ENCODE measurements around the gene PACSIN2. TPM values are rescaled to one million over a fixed set of nuclear protein-coding genes. Genes with fewer than 3 reads are reported as not detected.
"Not testable (repeated sequence)": the region's sequence is repeated elsewhere in the genome, so short reads cannot be mapped to it uniquely, and the experiment has no call there.

The PACSIN2 gene
- total RNA-seq, 2 donors from 2014 or later = 71.8 to 85.6 TPM

GRCh38 chr22:42957544-42957943 lies 57.4 kb downstream of the PACSIN2 start:
- intact Hi-C loops (cut with DNase I) = no loop called here
- DNase-seq (ENCODE audit: low spot score) = no peak

GRCh38 chr22:42955848-42956247 lies 59.1 kb downstream of the PACSIN2 start:
- DNase-seq (ENCODE audit: low spot score) = no peak
- intact Hi-C loops (cut with DNase I) = no loop called here

GRCh38 chr22:42955087-42955635 lies 59.8 kb downstream of the PACSIN2 start:
- intact Hi-C loops (cut with DNase I) = no loop called here
- no peak for DNase-seq (ENCODE audit: low spot score)

GRCh38 chr22:42953751-42954150 lies 61.2 kb downstream of the PACSIN2 start:
- DNase-seq (ENCODE audit: low spot score); intact Hi-C loops (cut with DNase I): not testable (repeated sequence)

- intact Hi-C loops (cut with DNase I) = no loop called here
- DNase-seq (ENCODE audit: low spot score) = no peak
Observed at GRCh38 chr22:42951093-42951710, 63.7 kb downstream of the PACSIN2 start.

GRCh38 chr22:42950281-42950680 lies 64.7 kb downstream of the PACSIN2 start:
- DNase-seq (ENCODE audit: low spot score) = no peak
- intact Hi-C loops (cut with DNase I) = no loop called here

GRCh38 chr22:42949159-42949558 lies 65.8 kb downstream of the PACSIN2 start:
- no peak for DNase-seq (ENCODE audit: low spot score)
- intact Hi-C loops (cut with DNase I) = no loop called here

- intact Hi-C loops (cut with DNase I) = no loop called here
- no peak for DNase-seq (ENCODE audit: low spot score)
Observed at GRCh38 chr22:42948294-42948693, 66.7 kb downstream of the PACSIN2 start.

- no peak for DNase-seq (ENCODE audit: low spot score)
- intact Hi-C loops (cut with DNase I) = no loop called here
Observed at GRCh38 chr22:42947211-42947990, 67.5 kb downstream of the PACSIN2 start.

GRCh38 chr22:42946546-42947198 lies 68.3 kb downstream of the PACSIN2 start:
- intact Hi-C loops (cut with DNase I) = no loop called here
- no peak for DNase-seq (ENCODE audit: low spot score)

- no peak for DNase-seq (ENCODE audit: low spot score)
- intact Hi-C loops (cut with DNase I) = no loop called here
Observed at GRCh38 chr22:42945736-42946135, 69.2 kb downstream of the PACSIN2 start.

GRCh38 chr22:42945027-42945426 lies 69.9 kb downstream of the PACSIN2 start:
- DNase-seq (ENCODE audit: low spot score) = no peak
- intact Hi-C loops (cut with DNase I) = no loop called here

GRCh38 chr22:42944409-42944808 lies 70.5 kb downstream of the PACSIN2 start:
- no peak for DNase-seq (ENCODE audit: low spot score)
- intact Hi-C loops (cut with DNase I) = no loop called here

- DNase-seq (ENCODE audit: low spot score) = no peak
- intact Hi-C loops (cut with DNase I) = no loop called here
Observed at GRCh38 chr22:42943981-42944380, 71.0 kb downstream of the PACSIN2 start.

GRCh38 chr22:42942351-42942750 lies 72.6 kb downstream of the PACSIN2 start:
- no peak for DNase-seq (ENCODE audit: low spot score)
- intact Hi-C loops (cut with DNase I) = no loop called here

GRCh38 chr22:42939941-42940653 lies 74.9 kb downstream of the PACSIN2 start:
- intact Hi-C loops (cut with DNase I) = loop anchor here in 1 of 2 donors (10.0 kb wide), 1 partner anchor 55 kb away; no protein-coding TSS in a partner anchor

GRCh38 chr22:42939451-42939881 lies 75.5 kb downstream of the PACSIN2 start:
- DNase-seq (ENCODE audit: low spot score) = no peak
- intact Hi-C loops (cut with DNase I) = loop anchor here in 1 of 2 donors (10.0 kb wide), 1 partner anchor 55 kb away; no protein-coding TSS in a partner anchor

More at GRCh38 chr22:42939941-42940653, 74.9 kb downstream of the PACSIN2 start:
- DNase-seq (ENCODE audit: low spot score) = no peak

GRCh38 chr22:42938976-42939375 lies 76.0 kb downstream of the PACSIN2 start:
- DNase-seq (ENCODE audit: low spot score) = no peak
- intact Hi-C loops (cut with DNase I) = loop anchor here in 1 of 2 donors (10.0 kb wide), 1 partner anchor 56 kb away; no protein-coding TSS in a partner anchor

- DNase-seq (ENCODE audit: low spot score) = no peak
- intact Hi-C loops (cut with DNase I) = loop anchor here in 1 of 2 donors (10.0 kb wide), 1 partner anchor 56 kb away; no protein-coding TSS in a partner anchor
Observed at GRCh38 chr22:42938449-42938848, 76.5 kb downstream of the PACSIN2 start.

Measured in posterior vena cava (tissue), 2 donors.